Astrocyte (in vitro differentiated cells and primary cell): ENCODE data around the gene TCN1. TPM values are rescaled to one million over a fixed set of nuclear protein-coding genes. Genes with fewer than 3 reads are reported as not detected.
A peak's percentile ranks its signal among the peaks of the same experiment; 100 is the strongest.

Source experiments
- DNase-seq: peaks from one replicate; pipeline ENCODE4 v3.0.0-alpha.2; 2010; ENCODE audit warnings: low read depth
- FAIRE-seq: peaks from 2 replicates; lab custom pipeline; 2011; peaks lifted over from hg19 to GRCh38; lab: Jason Lieb, UNC
- H2AFZ ChIP-seq: 2 replicates; pipeline ENCODE4 v1.6.0; 2012; ENCODE audit warnings: low read depth, low read length, inconsistent platforms
- H3K27ac ChIP-seq: 2 replicates; pipeline ENCODE4 v1.5.1; 2011; ENCODE audit warnings: low read depth, low read length, inconsistent platforms
- H3K27me3 ChIP-seq: 2 replicates; pipeline ENCODE4 v1.6.0; 2011; ENCODE audit warnings: low read length, inconsistent platforms; ENCODE audit not compliant: insufficient read depth
- H3K36me3 ChIP-seq: 2 replicates; pipeline ENCODE4 v1.5.1; 2011; ENCODE audit warnings: low read length, inconsistent platforms; ENCODE audit not compliant: insufficient read depth
- H3K4me1 ChIP-seq: 2 replicates; pipeline ENCODE4 v1.5.1; 2011; ENCODE audit warnings: low read length, inconsistent platforms; ENCODE audit not compliant: insufficient read depth
- H3K4me2 ChIP-seq: 2 replicates; pipeline ENCODE4 v1.6.0; 2012; ENCODE audit warnings: low read length, inconsistent platforms
- H3K4me3 ChIP-seq: 2 replicates; pipeline ENCODE4 v1.5.1; 2011; ENCODE audit warnings: low read depth, mild to moderate bottlenecking, low read length, inconsistent platforms; ENCODE audit not compliant: insufficient read depth
- H3K79me2 ChIP-seq: 2 replicates; pipeline ENCODE4 v1.6.0; 2012; ENCODE audit warnings: mild to moderate bottlenecking, low read length, inconsistent platforms; ENCODE audit not compliant: insufficient read depth
- H3K9ac ChIP-seq: 2 replicates; pipeline ENCODE4 v1.6.0; 2012; ENCODE audit warnings: mild to moderate bottlenecking, low read length, inconsistent platforms
- H3K9me3 ChIP-seq: 2 replicates; pipeline ENCODE4 v1.5.1; 2012; ENCODE audit warnings: low read depth, mild to moderate bottlenecking, low read length, inconsistent platforms; ENCODE audit not compliant: insufficient read depth
- H4K20me1 ChIP-seq: 2 replicates; pipeline ENCODE4 v1.6.0; 2012; ENCODE audit warnings: low read length, inconsistent platforms; ENCODE audit not compliant: insufficient read depth
- H3K27ac Mint-ChIP-seq: one replicate; pipeline ENCODE4 v1.8.0; 2021; ENCODE audit warnings: mild to moderate bottlenecking, mixed read lengths; ENCODE audit not compliant: unreplicated experiment
- H3K27me3 Mint-ChIP-seq: one replicate; pipeline ENCODE4 v1.8.0; 2021; ENCODE audit warnings: low read depth, mixed read lengths; ENCODE audit not compliant: unreplicated experiment
- H3K36me3 Mint-ChIP-seq: one replicate; pipeline ENCODE4 v1.8.0; 2021; ENCODE audit warnings: low read depth, mixed read lengths; ENCODE audit not compliant: unreplicated experiment
- H3K4me1 Mint-ChIP-seq: one replicate; pipeline ENCODE4 v1.8.0; 2021; ENCODE audit warnings: low read depth, mixed read lengths; ENCODE audit not compliant: unreplicated experiment
- H3K4me3 Mint-ChIP-seq: one replicate; pipeline ENCODE4 v1.8.0; 2021; ENCODE audit warnings: mild to moderate bottlenecking, moderate library complexity, mixed read lengths; ENCODE audit not compliant: unreplicated experiment
- H3K9me3 Mint-ChIP-seq: one replicate; pipeline ENCODE4 v1.8.0; 2021; ENCODE audit warnings: mild to moderate bottlenecking, mixed read lengths; ENCODE audit not compliant: unreplicated experiment
- CTCF ChIP-seq: IDR thresholded peaks from 2 replicates; pipeline ENCODE4 v1.5.1; 2011; ENCODE audit warnings: low read depth, mild to moderate bottlenecking, inconsistent platforms, low read length, moderate library complexity; ENCODE audit not compliant: insufficient read depth
- EZH2 ChIP-seq: IDR thresholded peaks from 2 replicates; pipeline ENCODE4 v1.6.1; 2012; ENCODE audit warnings: mild to moderate bottlenecking, low read length, inconsistent platforms; ENCODE audit not compliant: insufficient read depth
- total RNA-seq: library from RNA; stranded (reverse); gene quantifications from 2 replicates; pipeline ENCODE4 v1.2.1, GENCODE V29; 2021

Gene TCN1
- total RNA-seq, 1 donor from 2014 or later, result 0.45 TPM

DNA sequence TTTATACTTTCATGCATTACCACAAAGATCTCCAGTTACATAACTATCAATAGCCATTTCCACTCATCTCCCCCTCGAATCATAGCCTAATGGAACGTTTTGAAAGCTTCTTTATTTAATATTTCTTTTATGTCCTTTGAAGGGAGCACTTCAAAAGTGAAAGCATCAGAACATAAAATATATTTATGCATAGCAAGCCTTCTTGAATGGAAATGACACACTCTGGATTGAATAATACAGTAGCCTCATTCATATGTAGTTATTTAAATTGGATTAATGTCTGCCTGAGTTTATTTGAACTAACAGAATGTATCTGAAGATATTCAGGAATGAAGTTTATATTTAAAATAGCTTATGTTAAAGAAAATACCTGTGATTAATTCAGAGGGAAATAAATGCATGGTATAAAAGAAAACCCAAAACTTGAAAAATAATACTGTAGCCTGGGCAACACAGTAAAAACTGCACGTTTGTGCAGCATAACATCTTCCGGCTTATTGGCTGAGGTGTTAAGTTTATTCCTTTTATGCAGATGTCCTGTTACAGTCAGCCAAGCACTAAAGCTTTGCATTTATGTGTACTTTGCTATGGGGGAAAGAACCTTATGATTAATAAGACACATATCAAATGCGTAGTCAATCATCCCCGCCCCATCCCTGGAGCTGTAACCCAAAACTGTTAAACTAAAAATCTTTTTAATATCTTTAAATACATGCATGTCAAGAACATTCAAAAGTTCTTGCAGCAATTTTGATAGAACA lies 34.3 kb upstream of the TCN1 start:
- Histone ChIP-seq H3K27me3 (no peaks in the 10 kb centered on the region), H3K4me1 (peaks cover 4% of the 10 kb centered on the region), H2AFZ (peak overlapping the region; percentile 8), H3K27ac (peak overlapping the region; percentile 35), H4K20me1 (no peaks in the 10 kb centered on the region), H3K9me3 (no peaks in the 10 kb centered on the region), H3K36me3 (no peaks in the 10 kb centered on the region), H3K4me2 (no peak overlapping the region), H3K4me3 (no peak overlapping the region), H3K9ac (no peak overlapping the region), H3K79me2 (no peaks in the 10 kb centered on the region)
- no peak overlapping the region for H3K4me3 Mint-ChIP-seq
- DNase-seq (no peak), FAIRE-seq (no peak)
- H3K36me3 Mint-ChIP-seq, result no peaks in the 10 kb centered on the region
- peaks cover 3% of the 10 kb centered on the region for H3K9me3 Mint-ChIP-seq
- H3K27me3 Mint-ChIP-seq, result no peaks in the 10 kb centered on the region
- H3K4me1 Mint-ChIP-seq, result peaks cover 14% of the 10 kb centered on the region
- no peak for TF ChIP-seq CTCF
- TF ChIP-seq EZH2, result no peak
- no peak overlapping the region for H3K27ac Mint-ChIP-seq

GRCh38 chr11:59899532-59899931 lies 33.2 kb upstream of the TCN1 start:
- no peaks in the 10 kb centered on the region for H3K36me3 Mint-ChIP-seq
- no peak overlapping the region for H3K27ac Mint-ChIP-seq

More at GRCh38 chr11:59899532-59899931, 33.2 kb upstream of the TCN1 start:
- H3K4me1 ChIP-seq, result peaks cover 4% of the 10 kb centered on the region
- no peaks in the 10 kb centered on the region for H3K79me2 ChIP-seq
- TF ChIP-seq CTCF (no peak), EZH2 (no peak)
- H2AFZ ChIP-seq, result peak overlapping the region; percentile 47
- H3K4me3 ChIP-seq, result no peak overlapping the region
- Mint-ChIP-seq H3K4me1 (peaks cover 14% of the 10 kb centered on the region), H3K27me3 (no peaks in the 10 kb centered on the region), H3K9me3 (peaks cover 3% of the 10 kb centered on the region), H3K4me3 (no peak overlapping the region)
- no peak overlapping the region for H3K27ac ChIP-seq
- FAIRE-seq, result no peak
- H4K20me1 ChIP-seq, result no peaks in the 10 kb centered on the region
- no peak overlapping the region for H3K9ac ChIP-seq
- H3K36me3 ChIP-seq, result no peaks in the 10 kb centered on the region
- no peak overlapping the region for H3K4me2 ChIP-seq
- no peaks in the 10 kb centered on the region for H3K27me3 ChIP-seq
- DNase-seq, result no peak
- no peaks in the 10 kb centered on the region for H3K9me3 ChIP-seq
